Coronary artery (tissue), 2 donors: ENCODE measurements around the gene CRNKL1.
"Not testable (repeated sequence)": the region's sequence is repeated elsewhere in the genome, so short reads cannot be mapped to it uniquely, and the experiment has no call there.

Source experiments
- DNase-seq: peaks from one replicate; pipeline ENCODE4 v3.0.0-alpha.2; 2017; ENCODE audit warnings: low spot score
- H3K27ac ChIP-seq, 2 donors: fragments of 200-600 bp; sonication (generic); one replicate each; pipeline ENCODE4 v1.5.1; 2016 to 2019
- H3K4me3 ChIP-seq: fragments of 200-600 bp; sonication (generic); 2 replicates; pipeline ENCODE4 v1.5.1; 2016; ENCODE audit warnings: mild to moderate bottlenecking, moderate library complexity
- CTCF ChIP-seq: fragments of 200-600 bp; sonication (generic); IDR thresholded peaks from one replicate; pipeline ENCODE4 v1.5.1; 2019; ENCODE audit warnings: antibody characterized with exemption

The CRNKL1 gene

GRCh38 chr20:20012541-20012940, 39.7 kb downstream of the CRNKL1 start:
- Histone ChIP-seq H3K27ac (no peak overlapping the region), H3K4me3 (no peak overlapping the region)
- no peak for DNase-seq
- TF ChIP-seq CTCF, result no peak

- no peak for DNase-seq
- Histone ChIP-seq H3K27ac (peak overlapping the region; percentile 64 to 68), H3K4me3 (peak overlapping the region; percentile 39)
- no peak for TF ChIP-seq CTCF
These were observed 41.4 kb downstream of the CRNKL1 start for GRCh38 chr20:20010639-20011500.

- no peak overlapping the region for H3K4me3 ChIP-seq
- H3K27ac ChIP-seq, result no peak overlapping the region
- DNase-seq, result no peak
- no peak for TF ChIP-seq CTCF
These were observed 42.4 kb downstream of the CRNKL1 start for GRCh38 chr20:20009784-20010253.

- Histone ChIP-seq H3K27ac (peak overlapping the region in 1 of 2 donors; percentile 4), H3K4me3 (no peak overlapping the region)
- no peak for DNase-seq
- TF ChIP-seq CTCF, result no peak
These were observed 46.9 kb downstream of the CRNKL1 start for GRCh38 chr20:20005342-20005741.

- DNase-seq, result not testable (repeated sequence)
- Histone ChIP-seq H3K27ac (peak overlapping the region; percentile 69 to 76), H3K4me3 (peak overlapping the region; percentile 56)
These were observed 48.3 kb downstream of the CRNKL1 start for GRCh38 chr20:20003955-20004322.

DNA sequence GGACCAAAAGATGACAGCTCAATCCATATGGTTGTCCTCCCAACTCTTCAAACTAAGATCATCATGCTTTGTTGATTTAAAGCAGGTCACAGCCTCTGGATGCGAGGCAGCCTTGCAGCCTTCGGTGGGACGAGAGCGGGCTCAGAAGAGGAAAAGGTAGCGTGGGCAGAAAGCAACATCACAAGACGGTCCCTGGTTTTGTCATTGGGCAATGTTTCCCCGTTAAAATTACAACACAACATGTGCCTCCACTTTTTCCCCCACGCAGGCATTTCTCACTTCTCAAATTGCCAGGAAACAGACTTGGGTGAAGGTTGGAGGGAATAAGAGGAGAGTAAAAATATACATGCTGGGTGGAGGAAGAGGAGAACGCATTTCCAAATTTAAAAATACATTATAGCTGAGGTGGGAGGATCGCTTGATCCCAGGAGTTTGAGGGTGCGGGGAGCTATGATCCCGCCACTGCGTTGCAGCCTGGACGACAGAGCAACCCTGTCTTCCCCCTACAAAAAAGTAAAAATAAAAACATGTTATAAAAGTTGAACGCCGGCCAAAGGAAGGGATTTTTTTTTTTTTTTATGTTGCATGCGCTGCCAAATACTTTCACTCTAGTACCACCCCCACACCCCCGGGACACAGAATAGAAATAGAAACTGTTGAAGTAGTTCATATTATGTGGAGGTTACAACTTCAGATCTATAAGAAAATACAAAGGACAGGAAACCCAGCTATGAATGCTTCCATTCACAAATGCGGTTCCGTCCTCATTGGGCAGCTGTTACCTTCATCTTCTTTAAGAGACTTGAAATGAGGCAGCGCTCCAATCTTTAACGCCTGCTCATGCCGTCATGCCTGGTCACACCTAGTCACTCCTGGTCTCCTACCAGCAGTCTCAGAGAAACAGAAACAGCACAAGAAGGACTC, 49.0 kb downstream of the CRNKL1 start:
- Histone ChIP-seq H3K4me3 (peak overlapping the region; percentile 56), H3K27ac (peak overlapping the region; percentile 69 to 76)
- DNase-seq, result peak; percentile 80
- TF ChIP-seq CTCF, result no peak
